ENCODE data around the gene R3HDM4. TPM values are rescaled to one million over a fixed set of nuclear protein-coding genes. Genes with fewer than 3 reads are reported as not detected.
"Not testable (repeated sequence)": the region's sequence is repeated elsewhere in the genome, so short reads cannot be mapped to it uniquely, and the experiment has no call there.

Gene R3HDM4
- total and polyA plus RNA-seq, 10 of the 15 experiments (the other 5 are each of a cell fraction or from before 2014, with no cell fraction given) = 1.3 to 65.8 (median 27.7) TPM

GRCh38 chr19:879711-880438, 33.1 kb downstream of the R3HDM4 start:
- no peak for DNase-seq (ENCODE audit: low read depth, low spot score)
- H3K4me2 ChIP-seq (ENCODE audit: control insufficient read depth, insufficient read depth) = no peak overlapping the region
- RAD21 ChIA-PET (ENCODE audit: unreplicated experiment) = no interaction called here
- H3K9ac ChIP-seq (ENCODE audit: control insufficient read depth, insufficient read depth, low read length) = no peak overlapping the region
- SMC1A ChIA-PET (ENCODE audit: uncharacterized antibody, unreplicated experiment) = interaction anchor here (0.7 to 1.0 kb wide), 2 partner anchors 16 to 23 kb away, joined by 3 read pairs; no protein-coding TSS in a partner anchor
- CTCF ChIA-PET = no interaction called here
- H4K20me1 ChIP-seq (ENCODE audit: control insufficient read depth, insufficient read depth) = no peaks in the 10 kb centered on the region
- intact Hi-C loops (cut with micrococcal nuclease; ENCODE audit: unreplicated experiment) = no loop called here
- ATAC-seq = no peak
- BruUV-seq (replicated peaks) = no TSS peak
- no peak overlapping the region for H2AFZ ChIP-seq (ENCODE audit: control insufficient read depth, low read depth, low read length)
- H3K9me3 ChIP-seq (replicated peaks; ENCODE audit: control insufficient read depth, insufficient read depth, low read length) = no peaks in the 10 kb centered on the region; the same call in 2 of the 3 replicates
- H3K36me3 ChIP-seq (ENCODE audit: control insufficient read depth in 2 of 2, insufficient read depth in 2 of 2, low read length in 1 of 2) = no peaks in the 10 kb centered on the region; a peak in 1 of 4 replicates
- in situ Hi-C loops (cut with MboI) = no loop called here
- POLR2A ChIA-PET = no interaction called here
- H3K27ac ChIP-seq (ENCODE audit: control insufficient read depth, insufficient read depth) = no peak overlapping the region
- no peak for FAIRE-seq
- TF ChIP-seq POLR2A (IDR thresholded peaks at IDR 0.05; ENCODE audit: low read depth, low read length) = peak; percentile 37; the same call in 1 of the 2 replicates
- no peak for TF ChIP-seq ZNF24 (IDR thresholded peaks at IDR 0.05)
- no peak for TF ChIP-seq BMI1 (IDR thresholded peaks at IDR 0.05; ENCODE audit: borderline replicate concordance)
- no peaks in the 10 kb centered on the region for H3K27me3 ChIP-seq (replicated peaks in 1 of 2; ENCODE audit: control insufficient read depth in 2 of 2, insufficient read depth in 2 of 2, low read length in 1 of 2)
- H3K4me3 ChIP-seq = no peak overlapping the region
- H3K79me2 ChIP-seq (ENCODE audit: control insufficient read depth, insufficient read depth, low read length) = no peaks in the 10 kb centered on the region
- H3K4me1 ChIP-seq (ENCODE audit: control insufficient read depth, insufficient read depth, low read length) = no peaks in the 10 kb centered on the region
- WGBS (ENCODE audit: insufficient coverage, insufficient replicate concordance, low lambda C conversion rate, missing lambda C conversion rate) = 94% methylated on average over 37 of the region's 37 CpGs

GRCh38 chr19:878751-879561, 34.1 kb downstream of the R3HDM4 start:
- H3K9me3 ChIP-seq (replicated peaks; ENCODE audit: control insufficient read depth, insufficient read depth, low read length); ATAC-seq; FAIRE-seq; RAD21 ChIA-PET (ENCODE audit: unreplicated experiment); H4K20me1 ChIP-seq (ENCODE audit: control insufficient read depth, insufficient read depth); H3K36me3 ChIP-seq (ENCODE audit: control insufficient read depth in 2 of 2, insufficient read depth in 2 of 2, low read length in 1 of 2); H3K79me2 ChIP-seq (ENCODE audit: control insufficient read depth, insufficient read depth, low read length); in situ Hi-C loops (cut with MboI); H2AFZ ChIP-seq (ENCODE audit: control insufficient read depth, low read depth, low read length); DNase-seq (ENCODE audit: low read depth, low spot score); H3K27me3 ChIP-seq (replicated peaks in 1 of 2; ENCODE audit: control insufficient read depth in 2 of 2, insufficient read depth in 2 of 2, low read length in 1 of 2); intact Hi-C loops (cut with micrococcal nuclease; ENCODE audit: unreplicated experiment); H3K4me2 ChIP-seq (ENCODE audit: control insufficient read depth, insufficient read depth); H3K27ac ChIP-seq (ENCODE audit: control insufficient read depth, insufficient read depth); BruUV-seq (replicated peaks); H3K9ac ChIP-seq (ENCODE audit: control insufficient read depth, insufficient read depth, low read length); H3K4me1 ChIP-seq (ENCODE audit: control insufficient read depth, insufficient read depth, low read length); H3K4me3 ChIP-seq: not testable (repeated sequence)
- CTCF ChIA-PET = interaction anchor here (1.2 kb wide), 1 partner anchor 15 kb away, joined by 4 read pairs; no protein-coding TSS in a partner anchor
- WGBS (ENCODE audit: insufficient coverage, insufficient replicate concordance, low lambda C conversion rate, missing lambda C conversion rate) = 71% methylated on average over 13 of the region's 24 CpGs
- SMC1A ChIA-PET (ENCODE audit: uncharacterized antibody, unreplicated experiment) = interaction anchor here (1.0 kb wide), 1 partner anchor 23 kb away, joined by 3 read pairs; no protein-coding TSS in a partner anchor
- POLR2A ChIA-PET = interaction anchor here (1.0 kb wide), 1 partner anchor 28 kb away, joined by 3 read pairs; no protein-coding TSS in a partner anchor

- WGBS (ENCODE audit: insufficient coverage, insufficient replicate concordance, low lambda C conversion rate, missing lambda C conversion rate) = 92% methylated on average over 7 of the region's 23 CpGs
- RAD21 ChIA-PET (ENCODE audit: unreplicated experiment) = interaction anchor here (1.1 kb wide), 1 partner anchor 15 kb away, joined by 3 read pairs; the partner anchor contains the start of gene RNU6-9
- not testable (repeated sequence) for H3K36me3 ChIP-seq (ENCODE audit: control insufficient read depth in 2 of 2, insufficient read depth in 2 of 2, low read length in 1 of 2)
Measured at GRCh38 chr19:877992-878660, 34.9 kb downstream of the R3HDM4 start.

More at GRCh38 chr19:877992-878660, 34.9 kb downstream of the R3HDM4 start:
- H3K9me3 ChIP-seq (replicated peaks; ENCODE audit: control insufficient read depth, insufficient read depth, low read length); H3K27me3 ChIP-seq (replicated peaks in 1 of 2; ENCODE audit: control insufficient read depth in 2 of 2, insufficient read depth in 2 of 2, low read length in 1 of 2); SMC1A ChIA-PET (ENCODE audit: uncharacterized antibody, unreplicated experiment); ATAC-seq; H3K4me1 ChIP-seq (ENCODE audit: control insufficient read depth, insufficient read depth, low read length); H3K9ac ChIP-seq (ENCODE audit: control insufficient read depth, insufficient read depth, low read length); H3K4me3 ChIP-seq; BruUV-seq (replicated peaks); H3K79me2 ChIP-seq (ENCODE audit: control insufficient read depth, insufficient read depth, low read length); H2AFZ ChIP-seq (ENCODE audit: control insufficient read depth, low read depth, low read length); H3K4me2 ChIP-seq (ENCODE audit: control insufficient read depth, insufficient read depth); FAIRE-seq; intact Hi-C loops (cut with micrococcal nuclease; ENCODE audit: unreplicated experiment); H3K27ac ChIP-seq (ENCODE audit: control insufficient read depth, insufficient read depth); H4K20me1 ChIP-seq (ENCODE audit: control insufficient read depth, insufficient read depth); DNase-seq (ENCODE audit: low read depth, low spot score); in situ Hi-C loops (cut with MboI): not testable (repeated sequence)
- ChIA-PET POLR2A (interaction anchor here (1.0 kb wide), 2 partner anchors 15 to 29 kb away, joined by 3 read pairs; no protein-coding TSS in a partner anchor), CTCF (interaction anchor here (1.2 kb wide), 1 partner anchor 15 kb away, joined by 4 read pairs; no protein-coding TSS in a partner anchor)

All from GM12878 (cell line).